Measurements from ENCODE around the gene RPLP1. TPM values are rescaled to one million over a fixed set of nuclear protein-coding genes. Genes with fewer than 3 reads are reported as not detected.
A peak's percentile ranks its signal among the peaks of the same experiment; 100 is the strongest.

RPLP1 gene
- total and polyA plus RNA-seq, 9 of the 15 experiments (the other 6 are each of a cell fraction or from before 2014, with no cell fraction given): 76.3 to 3,053 (median 847) TPM

DNA sequence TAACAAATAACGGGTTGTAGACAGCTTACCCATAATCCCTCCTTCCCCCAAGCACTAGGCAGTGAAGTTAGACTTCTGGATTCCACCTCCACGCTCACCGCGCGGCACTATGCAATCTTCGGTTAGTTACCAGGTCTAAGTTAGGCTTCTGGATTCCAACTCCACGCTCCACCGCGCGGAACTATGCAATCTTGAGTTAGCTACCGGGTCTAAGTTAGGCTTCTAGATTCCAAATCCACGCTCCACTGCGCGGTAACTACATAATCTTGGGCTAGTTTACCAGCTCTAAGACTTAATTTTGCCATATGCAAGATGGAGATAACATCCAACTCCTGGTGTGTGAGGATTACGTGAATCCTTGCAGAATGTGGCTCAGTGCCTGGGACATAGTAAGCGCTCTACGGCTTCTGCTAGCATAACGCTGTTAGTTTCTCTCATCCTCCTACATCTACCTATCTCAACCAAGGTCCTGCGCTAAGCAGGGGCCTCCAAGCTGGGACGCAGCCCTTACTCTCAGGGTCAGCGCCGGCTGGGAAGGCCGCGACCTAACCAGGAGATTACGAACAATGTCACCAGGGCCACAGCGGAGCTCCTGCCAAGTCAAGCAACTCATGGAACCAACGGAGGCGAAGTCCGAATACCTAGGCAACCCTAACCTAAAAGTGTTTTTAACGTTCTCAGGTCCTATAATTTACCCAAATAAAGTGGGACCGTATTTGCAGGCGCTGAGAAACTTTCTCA is 497 bp upstream of the RPLP1 start (continued):
- TF ChIP-seq MNT (conservative IDR thresholded peaks at IDR 0.05) (no peak), ZKSCAN1 (IDR thresholded peaks at IDR 0.05; ENCODE audit: low read depth, low read length) (no peak), PHTF2 (CRISPR knock-in tag; IDR thresholded peaks at IDR 0.05) (no peak), HDAC1 (IDR thresholded peaks at IDR 0.05) (peak in 1 of 2 experiments; percentile 50; a peak in 1 of 4 replicates), BRCA1 (IDR thresholded peaks at IDR 0.05) (peak; percentile 100), BRCA1 (CRISPR knock-in tag; IDR thresholded peaks at IDR 0.05) (no peak), HDAC2 (IDR thresholded peaks at IDR 0.05) (peak; percentile 87), BRD9 (IDR thresholded peaks at IDR 0.05; ENCODE audit: low read depth, partially characterized antibody) (peak; percentile 100), CCNT2 (IDR thresholded peaks at IDR 0.05; ENCODE audit: borderline replicate concordance, extremely low read depth, insufficient read length, low read depth, low read length) (peak; percentile 32), NCOA4 (IDR thresholded peaks at IDR 0.05; ENCODE audit: partially characterized antibody) (no peak), GTF2E2 (tag; IDR thresholded peaks at IDR 0.05) (no peak), SAFB (IDR thresholded peaks at IDR 0.05; ENCODE audit: borderline replicate concordance, low read depth, low read length) (no peak), ZNF143 (CRISPR knock-in tag; IDR thresholded peaks at IDR 0.05) (peak; percentile 54; the same call in 1 of the 2 replicates), POLR3A (IDR thresholded peaks at IDR 0.05; ENCODE audit: borderline replicate concordance, extremely low read depth, insufficient read depth, insufficient read length) (no peak), PREB (CRISPR knock-in tag; IDR thresholded peaks at IDR 0.05) (0 out of 2 replicates have a peak, but pooled peaks have one; percentile 53), RFX7 (CRISPR knock-in tag; IDR thresholded peaks at IDR 0.05) (no peak), MXD1 (CRISPR knock-in tag; IDR thresholded peaks at IDR 0.05; ENCODE audit: borderline replicate concordance, poor library complexity, severe bottlenecking) (no peak), L3MBTL2 (IDR thresholded peaks at IDR 0.05) (peak; percentile 51; the same call in 1 of the 2 replicates), XRCC4 (IDR thresholded peaks at IDR 0.05; ENCODE audit: extremely low read depth, insufficient read depth, insufficient read length) (no peak), TCF15 (CRISPR knock-in tag; IDR thresholded peaks at IDR 0.05) (no peak), SMARCA5 (IDR thresholded peaks at IDR 0.05) (peak; percentile 46; the same call in 1 of the 2 replicates)

All from K562 (cell line).